Measurements from ENCODE around the gene ESYT3.

DNA sequence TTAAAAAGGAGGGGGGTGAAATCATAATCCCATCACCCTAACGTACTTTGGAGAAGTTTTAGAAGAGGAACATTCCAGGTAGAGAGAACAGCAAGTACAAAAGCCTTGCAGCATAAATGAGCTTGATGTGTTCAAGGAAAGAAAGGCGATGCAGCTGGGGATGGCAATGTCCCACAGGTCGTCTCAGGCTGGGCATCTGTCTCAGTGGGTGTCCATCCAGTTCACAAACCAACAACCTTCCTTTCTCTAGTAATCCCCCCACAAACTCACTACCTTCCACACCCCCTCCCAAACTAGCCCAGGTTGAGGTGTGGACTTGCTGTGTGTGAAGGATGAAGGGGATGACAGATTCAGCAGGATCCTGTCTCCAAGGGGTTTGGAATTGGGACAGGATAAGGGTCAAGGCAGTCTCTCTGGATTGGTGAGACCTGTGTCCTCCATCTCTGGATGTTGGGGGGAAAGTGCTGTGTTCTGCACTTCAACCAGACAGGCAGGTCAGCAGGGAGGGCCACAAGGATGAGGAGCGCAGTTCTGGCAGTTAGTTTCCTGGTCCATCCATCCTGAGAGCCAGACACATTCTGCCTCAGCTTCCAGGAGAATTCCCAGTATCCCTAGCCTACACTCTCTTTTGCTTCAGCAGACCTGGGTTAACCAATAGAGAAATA is 1.7 kb upstream of the ESYT3 start:
- TF ChIP-seq REST (IDR thresholded peaks at IDR 0.05; ENCODE audit: low read depth) (no peak), YY1 (IDR thresholded peaks at IDR 0.05; ENCODE audit: low read depth) (no peak), NFIC (IDR thresholded peaks at IDR 0.05) (no peak), CEBPB (IDR thresholded peaks at IDR 0.05) (no peak), MAX (IDR thresholded peaks at IDR 0.05) (no peak), TCF12 (IDR thresholded peaks at IDR 0.05; ENCODE audit: low read depth) (no peak), TAF1 (IDR thresholded peaks at IDR 0.05; ENCODE audit: low read depth) (no peak), USF1 (IDR thresholded peaks at IDR 0.05) (no peak), FOXM1 (IDR thresholded peaks at IDR 0.05; ENCODE audit: borderline replicate concordance, low read depth) (no peak), RAD21 (IDR thresholded peaks at IDR 0.05; ENCODE audit: low read depth) (no peak), EP300 (IDR thresholded peaks at IDR 0.05; ENCODE audit: borderline replicate concordance) (no peak), CREB1 (IDR thresholded peaks at IDR 0.05; ENCODE audit: low read depth) (no peak), ZBTB7A (IDR thresholded peaks at IDR 0.05; ENCODE audit: low read depth) (no peak)

Data from Ishikawa (cell line).